ENCODE results near the gene SCYGR7.

GRCh38 chr2:227761740-227762476, 33.8 kb downstream of the SCYGR7 start:
- TF ChIP-seq CTCF (IDR thresholded peaks at IDR 0.05 in 4 of 5, conservative IDR thresholded peaks at IDR 0.05 in 1 of 5): no peak
- TF ChIP-seq POLR2A (IDR thresholded peaks at IDR 0.05): no peak

All from gastrocnemius medialis (tissue), 4 donors.